Activated CD4-positive, alpha-beta T cell treated with anti-CD3 and anti-CD28 coated beads, Interleukin-10, Interleukin-2, amounts not matched to agents 100 ng/mL and 50 ng/mL, durations not matched to agents 16 hours and 8 hours (primary cell): ENCODE measurements around the gene UCP3.
"Not testable (repeated sequence)": the region's sequence is repeated elsewhere in the genome, so short reads cannot be mapped to it uniquely, and the experiment has no call there.

Experiments
- DNase-seq: peaks from one replicate; pipeline ENCODE4 v3.0.0-alpha.2; 2020

Gene UCP3

GRCh38 chr11:73999581-74000306, 9.1 kb downstream of the UCP3 start:
- no peak for DNase-seq

- no peak for DNase-seq
Measured at GRCh38 chr11:73998846-73999575, 9.9 kb downstream of the UCP3 start.

DNA sequence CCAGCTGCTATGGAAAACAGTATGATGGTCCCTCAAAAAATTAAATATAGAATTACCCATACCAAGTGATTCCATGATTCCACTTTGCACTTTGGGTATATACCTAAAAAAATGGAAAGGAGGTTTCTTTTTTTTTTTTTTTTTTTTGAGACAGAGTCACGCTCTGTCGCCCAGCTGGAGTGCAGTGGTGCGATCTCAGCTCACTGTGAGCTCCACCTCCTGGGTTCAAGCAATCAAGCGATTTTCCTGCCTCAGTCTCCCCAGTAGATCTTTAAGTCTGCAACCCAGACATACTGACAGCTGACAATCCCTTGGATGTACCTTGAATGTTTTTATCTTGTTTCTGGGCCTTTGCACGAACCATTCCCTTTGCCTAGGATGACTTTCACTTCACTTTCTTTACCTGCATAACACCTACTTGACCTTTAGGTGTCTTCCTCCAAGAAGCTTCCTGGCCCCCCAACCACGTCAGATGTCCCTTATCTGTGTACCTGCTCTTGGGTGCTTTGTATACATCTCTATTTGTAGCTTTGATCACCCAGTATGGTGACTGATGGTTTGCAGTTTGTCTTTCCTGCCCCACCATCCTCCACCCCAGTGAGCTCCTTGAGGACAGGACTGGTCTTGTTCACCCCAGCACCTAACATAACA, 11.6 kb downstream of the UCP3 start:
- DNase-seq = no peak

DNA sequence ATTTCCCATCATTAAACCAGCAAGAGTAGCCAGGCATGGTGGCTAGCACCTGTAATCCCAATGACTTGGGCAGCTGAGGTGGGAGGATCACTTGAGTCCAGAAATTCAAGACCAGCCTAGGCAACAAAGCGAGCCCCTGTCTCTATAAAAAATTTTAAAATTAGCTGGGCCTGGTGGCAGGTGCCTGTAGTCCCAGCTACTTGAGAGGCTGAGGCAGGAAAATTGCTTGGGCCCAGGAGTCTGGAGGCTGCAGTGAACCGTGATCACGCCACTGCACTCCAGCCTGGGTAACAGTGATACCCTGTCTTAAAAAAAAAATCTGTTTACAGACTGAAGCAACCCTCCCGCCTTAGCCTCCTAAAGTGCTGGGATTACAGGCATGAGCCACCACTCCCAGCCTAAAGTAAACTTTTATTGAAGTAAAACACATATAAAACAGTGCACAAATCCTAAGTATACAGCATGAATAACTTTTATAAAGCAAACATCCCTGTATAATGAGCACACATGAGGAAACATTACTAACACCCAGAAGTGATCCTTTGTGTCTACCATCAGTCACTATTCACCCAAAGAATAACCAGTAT, 12.6 kb downstream of the UCP3 start:
- DNase-seq = no peak

DNA sequence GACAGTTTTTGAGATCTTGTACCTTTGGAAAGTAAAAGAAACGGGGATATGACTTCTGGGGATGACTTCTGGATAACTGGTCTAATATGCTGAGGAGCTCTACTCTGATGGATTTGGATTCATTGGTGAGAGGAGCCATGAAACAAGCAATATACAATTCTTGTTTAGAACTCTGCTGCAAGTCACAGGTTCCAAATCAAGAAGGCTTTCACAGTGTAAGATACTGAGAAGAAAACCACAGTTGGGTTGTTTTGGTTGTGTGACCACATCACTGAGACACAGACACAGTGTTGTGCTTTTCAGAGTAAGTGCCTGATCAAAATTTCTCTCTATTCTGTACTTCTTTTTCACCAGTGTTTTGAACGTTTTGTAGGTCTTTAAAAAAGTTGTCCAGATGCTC, 13.2 kb downstream of the UCP3 start:
- peak; percentile 70 for DNase-seq

DNA sequence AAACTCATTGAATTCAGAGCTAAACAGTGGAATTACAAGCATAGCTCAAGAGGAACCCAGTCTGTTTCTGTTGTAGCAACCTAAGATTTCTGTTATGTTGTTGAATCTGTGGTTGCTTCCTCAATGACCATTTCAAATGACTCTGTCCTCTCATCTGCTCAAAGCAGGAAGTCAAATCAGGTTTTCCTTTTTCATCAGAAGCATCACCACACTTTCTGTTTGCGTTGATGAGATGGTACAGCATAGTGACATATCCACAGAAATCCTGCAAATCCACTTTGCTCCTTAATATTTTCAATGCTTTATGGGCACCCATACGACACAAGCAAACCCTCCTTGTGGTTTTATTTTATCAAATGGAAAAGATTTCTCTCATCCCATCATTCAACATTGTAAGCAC, 13.6 kb downstream of the UCP3 start:
- peak; percentile 86 for DNase-seq

- no peak for DNase-seq
Measured at GRCh38 chr11:73991471-73992006, 17.3 kb downstream of the UCP3 start.

GRCh38 chr11:73990730-73991129, 18.2 kb downstream of the UCP3 start:
- no peak for DNase-seq

- DNase-seq = no peak
Measured at GRCh38 chr11:73989156-73989555, 19.7 kb downstream of the UCP3 start.

DNA sequence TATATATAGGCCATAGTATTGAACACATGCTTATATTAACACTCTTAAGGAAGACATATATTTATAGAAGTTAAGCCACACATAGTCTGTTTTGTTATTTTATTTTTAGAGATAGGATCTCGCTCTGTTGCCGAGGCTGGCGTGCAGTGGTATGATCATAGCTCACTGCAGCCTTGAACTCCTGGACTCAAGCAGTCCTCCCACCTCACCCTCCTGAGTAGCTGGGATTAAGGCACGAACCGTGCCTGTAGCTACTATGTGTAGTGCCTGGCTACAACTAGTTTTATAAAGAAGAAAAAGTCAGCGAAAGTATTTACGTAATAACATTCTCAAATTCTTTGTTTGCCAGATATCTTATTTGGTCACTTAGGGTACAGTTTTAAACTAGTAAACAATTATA, 20.7 kb downstream of the UCP3 start:
- no peak for DNase-seq

DNA sequence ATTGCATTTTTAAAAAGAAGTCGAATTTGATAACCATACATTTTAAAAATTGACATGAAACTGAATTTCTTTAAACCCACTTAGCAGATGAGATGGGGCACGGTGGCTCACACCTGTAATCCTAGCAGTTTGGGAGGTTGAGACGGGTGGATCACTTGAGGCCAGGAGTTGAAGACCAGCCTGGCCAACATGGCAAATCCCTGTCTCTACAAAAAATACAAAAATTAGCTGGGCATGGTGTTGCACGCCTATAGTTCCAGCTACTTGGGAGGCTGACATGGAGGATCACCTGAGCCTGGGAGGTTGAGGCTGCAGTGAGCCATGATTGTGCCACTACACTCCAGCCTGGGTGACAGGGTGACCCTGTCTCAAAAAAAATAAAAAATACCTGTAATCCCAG, 23.2 kb downstream of the UCP3 start:
- not testable (repeated sequence) for DNase-seq

- DNase-seq = no peak
Measured at GRCh38 chr11:73983741-73984538, 24.9 kb downstream of the UCP3 start.

- DNase-seq = peak; percentile 98
Measured at GRCh38 chr11:73982990-73983740, 25.7 kb downstream of the UCP3 start.

DNA sequence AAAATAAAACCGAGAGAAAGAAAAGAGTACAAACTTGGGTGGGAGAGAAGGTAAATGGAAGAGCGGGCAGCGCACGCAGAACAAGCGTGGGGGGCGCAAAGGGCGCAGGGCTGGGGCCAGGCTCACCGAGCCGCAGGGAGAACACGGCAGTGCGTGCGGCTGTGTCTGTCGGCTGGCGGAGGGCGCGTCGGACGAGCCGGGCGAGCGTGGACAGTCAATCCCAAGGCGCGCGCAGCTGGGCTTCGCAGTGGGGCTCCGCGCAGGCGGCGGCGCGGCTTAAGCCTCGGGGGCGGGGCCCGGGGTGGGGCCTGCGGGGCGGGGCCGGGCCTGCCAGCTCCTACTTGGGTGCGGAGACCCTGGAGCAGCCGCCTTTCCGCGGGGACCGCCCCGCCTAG, 26.3 kb downstream of the UCP3 start, which contains the start of gene UCP2:
Gene UCP2 (minus strand): TSS at position 249 of the 395 bp plus-strand sequence. CDS start 4,465 bp downstream, outside the sequence.
- DNase-seq = peak; percentile 94

DNA sequence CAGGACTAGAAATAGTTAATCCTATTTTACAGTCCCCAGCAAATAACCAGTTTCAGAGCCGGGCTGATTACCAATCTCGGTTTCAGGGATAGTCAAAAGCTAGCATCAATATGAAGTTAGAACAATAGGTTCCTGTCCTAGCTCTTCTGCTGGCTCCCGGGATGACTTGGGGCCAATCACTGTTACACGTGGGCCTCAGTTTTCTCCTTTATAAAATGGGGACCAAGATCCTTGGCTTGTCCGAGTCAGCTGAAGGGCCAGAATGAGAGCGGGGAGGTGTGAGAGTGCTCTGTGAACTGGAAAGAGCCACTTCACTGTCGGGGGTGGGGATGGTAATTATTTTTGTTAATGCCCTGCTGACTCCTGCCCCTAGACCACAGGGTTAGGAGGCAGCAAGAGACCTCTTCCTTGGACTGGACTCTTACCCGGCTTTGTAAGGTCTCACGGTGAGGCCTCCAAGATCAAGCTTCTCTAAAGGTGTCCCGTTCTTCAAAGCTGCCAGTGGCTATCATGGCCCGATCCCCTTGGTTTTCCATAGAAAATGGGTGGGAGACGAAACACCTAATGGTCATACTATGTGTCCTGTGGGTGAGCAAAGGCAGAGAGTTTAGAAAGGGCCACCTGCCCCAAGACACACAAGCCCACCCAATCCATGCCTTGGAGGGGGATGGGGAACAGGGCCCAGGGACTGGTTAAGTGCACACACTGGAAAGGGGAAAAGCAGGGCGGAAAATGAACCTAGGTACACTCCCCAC, 27.7 kb downstream of the UCP3 start:
- no peak for DNase-seq

DNA sequence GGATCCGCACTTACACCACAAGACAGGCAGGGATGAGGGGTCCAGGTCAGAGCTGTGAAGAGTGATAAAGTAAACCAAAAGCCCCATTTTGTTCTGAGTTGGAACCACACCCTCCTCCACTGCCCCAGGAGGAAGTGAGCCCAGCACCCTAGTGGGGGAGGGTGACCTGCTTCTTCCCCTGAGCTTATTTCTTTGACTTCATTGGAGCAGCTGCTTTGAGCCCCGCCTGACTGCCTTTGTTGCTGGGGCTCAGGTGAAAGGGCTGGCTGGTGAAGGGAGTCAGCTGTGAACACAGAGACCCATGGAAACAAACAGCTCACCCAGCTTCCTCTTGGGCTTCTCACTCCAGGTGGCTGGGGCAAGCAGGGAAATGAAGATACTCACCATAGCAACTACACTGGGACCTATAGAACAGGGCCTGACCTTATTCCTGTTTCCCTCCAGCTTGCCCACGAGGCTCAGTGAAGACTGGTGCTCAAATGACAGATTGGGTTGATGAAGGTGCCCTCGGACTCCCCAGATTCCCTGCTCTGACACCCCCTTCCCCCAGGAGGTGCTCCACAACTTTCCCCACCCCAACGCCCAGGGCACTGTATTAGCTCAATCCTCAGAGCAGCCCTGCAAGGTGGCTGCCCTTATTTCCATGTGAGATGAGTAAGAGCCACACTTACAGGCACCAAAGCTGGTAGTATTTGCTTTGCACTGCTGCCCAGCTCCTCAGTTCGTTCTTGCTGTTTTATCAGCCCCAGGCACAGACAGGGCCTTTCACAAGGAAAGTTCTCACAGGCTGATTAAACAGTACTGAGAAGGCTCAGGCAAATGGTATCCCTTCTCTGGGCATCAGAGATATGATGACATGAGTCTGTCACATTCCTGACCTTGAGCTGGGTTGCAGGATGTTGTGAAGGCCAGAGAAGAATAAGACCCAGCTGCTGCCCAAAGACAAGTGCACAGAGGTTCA, 28.6 kb downstream of the UCP3 start:
- peak; percentile 85 for DNase-seq

DNA sequence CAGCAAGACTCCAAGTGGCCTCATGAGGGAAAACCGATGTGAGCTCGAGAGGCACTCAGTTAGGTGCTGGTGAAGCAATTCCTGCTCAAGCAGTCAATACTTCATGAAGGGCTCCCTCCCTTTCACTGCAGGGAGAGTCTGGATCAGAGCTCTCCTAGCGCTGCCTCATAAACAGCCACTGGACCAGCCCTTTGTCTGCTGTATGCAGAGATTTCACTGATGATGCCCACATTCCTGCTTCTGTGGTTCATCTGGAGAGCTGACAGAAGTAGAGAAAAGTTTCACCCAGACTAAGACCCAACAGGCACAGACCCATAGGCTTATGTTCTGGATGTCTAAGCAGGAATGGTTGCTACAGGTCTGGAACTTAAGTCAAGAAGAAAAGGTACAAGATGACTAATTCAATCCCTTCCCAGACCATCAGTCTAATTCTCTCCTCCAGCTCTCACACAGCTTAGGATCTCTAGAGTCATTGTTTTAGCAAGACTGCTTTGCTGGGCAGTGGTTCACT, 30.3 kb downstream of the UCP3 start:
- no peak for DNase-seq

DNA sequence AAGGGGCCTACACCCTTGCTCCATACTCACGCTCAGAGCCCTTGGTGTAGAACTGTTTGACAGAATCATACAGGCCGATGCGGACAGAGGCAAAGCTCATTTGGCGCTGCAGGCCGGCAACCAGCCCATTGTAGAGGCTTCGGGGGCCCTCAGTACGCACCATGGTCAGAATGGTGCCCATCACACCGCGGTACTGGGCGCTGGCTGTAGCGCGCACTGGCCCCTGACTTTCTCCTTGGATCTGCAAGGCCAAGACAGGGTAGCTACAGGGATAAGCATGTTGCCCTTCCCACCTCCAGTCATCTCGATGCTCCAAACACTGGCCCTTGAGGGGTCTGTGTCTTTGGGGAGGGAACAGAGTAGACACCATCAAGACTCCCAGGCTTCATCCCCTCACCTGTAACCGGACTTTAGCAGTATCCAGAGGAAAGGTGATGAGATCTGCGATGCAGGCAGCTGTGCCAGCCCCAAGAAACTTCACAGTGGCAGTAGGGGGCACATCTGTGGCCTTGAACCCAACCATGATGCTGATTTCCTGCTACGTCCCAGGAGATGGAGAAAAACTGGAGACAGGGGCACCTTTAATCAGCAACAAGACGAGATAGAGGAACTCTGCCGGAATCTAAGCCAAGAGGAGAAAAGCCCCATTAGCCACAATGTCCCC, 30.9 kb downstream of the UCP3 start:
- DNase-seq = no peak
